Mammary epithelial cell (primary cell): Measurements from ENCODE around the gene EFNA5.

Experiments used
- CTCF ChIP-seq, 2 donors: IDR thresholded peaks in 1 of 2; conservative IDR thresholded peaks in 1 of 2; 2 replicates each; pipeline ENCODE4 v1.5.1; 2011 to 2012; ENCODE audit warnings: inconsistent platforms in 2 of 2, low read length in 2 of 2, mild to moderate bottlenecking in 2 of 2, control low read depth in 1 of 2, low read depth in 1 of 2; ENCODE audit not compliant: insufficient read depth in 1 of 2; ENCODE audit errors: extremely low read depth in 1 of 2
- EZH2 ChIP-seq: IDR thresholded peaks from 2 replicates; pipeline ENCODE4 v1.6.1; 2012; ENCODE audit warnings: low read length, inconsistent platforms, borderline replicate concordance

GRCh38 chr5:107687937-107688336 is 17.2 kb upstream of the EFNA5 start:
- no peak for TF ChIP-seq CTCF (conservative IDR thresholded peaks at IDR 0.05 in 1 of 2, IDR thresholded peaks at IDR 0.05 in 1 of 2; ENCODE audit: extremely low read depth in 1 of 2, insufficient read depth in 1 of 2, low read depth in 1 of 2, low read length in 2 of 2)
- TF ChIP-seq EZH2 = no peak
